SK-N-SH treated with all-trans-retinoic acid at 6 μM for 48 hours (cell line): ENCODE measurements around the gene PNMA1.

Source experiments
- ARNTL ChIP-seq: fragments of 450-650 bp; formaldehyde crosslinking; IDR thresholded peaks from 2 replicates; pipeline ENCODE4 v1.5.0; 2020; ENCODE audit warnings: low read depth, mild to moderate bottlenecking, moderate library complexity, borderline replicate concordance
- BACH2 ChIP-seq: fragments of 250-450 bp; sonication (Bioruptor Pico); IDR thresholded peaks from 2 replicates; pipeline ENCODE4 v1.9.0; 2021; ENCODE audit warnings: mild to moderate bottlenecking, borderline replicate concordance
- GLIS3 ChIP-seq: fragments of 250-450 bp; sonication (Bioruptor Pico); IDR thresholded peaks from 2 replicates; pipeline ENCODE4 v1.5.0; 2020; ENCODE audit warnings: mild to moderate bottlenecking, moderate library complexity
- OSR1 ChIP-seq: fragments of 250-450 bp; sonication (Bioruptor Pico); IDR thresholded peaks from 2 replicates; pipeline ENCODE4 v1.8.0; 2022; ENCODE audit warnings: moderate library complexity, mild to moderate bottlenecking, inconsistent platforms
- TOX ChIP-seq: fragments of 250-450 bp; sonication (Bioruptor Pico); IDR thresholded peaks from 2 replicates; pipeline ENCODE4 v1.8.0; 2021; ENCODE audit warnings: mild to moderate bottlenecking, moderate library complexity, borderline replicate concordance
- ZNF565 ChIP-seq: fragments of 450-650 bp; formaldehyde crosslinking; conservative IDR thresholded peaks from 2 replicates; pipeline ENCODE4 v1.5.0; 2020; ENCODE audit warnings: low read depth, mild to moderate bottlenecking, moderate library complexity
- ZNF8 ChIP-seq: fragments of 450-650 bp; formaldehyde crosslinking; IDR thresholded peaks from 2 replicates; pipeline ENCODE4 v1.5.0; 2020; ENCODE audit warnings: mild to moderate bottlenecking, moderate library complexity
- TF ChIP-seq, protein P1 (sequence below): fragments of 250-450 bp; sonication (Bioruptor Pico); IDR thresholded peaks from 2 replicates; pipeline ENCODE4 v1.8.0; 2020; ENCODE audit warnings: mild to moderate bottlenecking, moderate library complexity, borderline replicate concordance
- TF ChIP-seq, protein P2 (sequence below): fragments of 250-450 bp; sonication (Bioruptor Pico); IDR thresholded peaks from 2 replicates; pipeline ENCODE4 v1.5.1; 2021; ENCODE audit warnings: mild to moderate bottlenecking, moderate library complexity

DNA sequence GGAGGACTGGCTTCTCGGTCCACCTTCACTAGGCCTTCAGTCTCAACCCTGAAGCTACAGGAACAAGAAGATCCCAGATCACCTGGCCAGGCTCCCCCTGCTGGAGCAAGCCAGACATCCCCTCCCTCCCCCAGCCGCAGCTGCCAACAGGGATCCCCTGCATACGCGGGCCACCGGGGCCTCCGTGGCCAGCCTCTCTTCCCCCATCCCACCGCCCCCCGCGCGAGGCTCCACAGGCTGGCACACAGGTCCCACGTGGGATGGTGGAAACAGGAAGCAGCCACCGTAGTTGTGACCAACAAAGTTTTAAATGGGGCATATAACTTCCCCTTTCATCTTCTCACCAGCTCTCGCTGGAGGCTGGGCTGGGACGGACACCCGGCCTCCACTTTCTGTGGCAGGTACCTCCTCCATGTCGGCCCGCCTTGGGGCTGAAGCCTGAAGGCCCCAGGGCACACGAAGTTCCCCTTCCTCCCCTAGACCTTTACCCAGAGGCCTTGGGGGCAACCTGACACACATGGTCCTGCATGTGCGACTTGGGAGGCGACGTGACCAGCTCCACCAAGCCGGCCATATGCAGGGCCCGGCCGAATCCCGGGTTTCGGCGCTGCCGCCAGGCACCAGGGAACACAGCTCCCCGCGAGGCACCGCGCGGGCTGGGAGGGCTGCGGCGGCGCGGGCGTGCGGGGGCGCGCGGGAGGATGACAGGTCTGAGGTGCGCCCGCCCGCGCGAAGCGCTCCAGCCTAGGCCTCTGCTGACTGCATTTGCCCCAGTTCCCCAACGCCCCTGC lies 44.4 kb upstream of the PNMA1 start:
- TF ChIP-seq ARNTL (CRISPR knock-in tag) = no peak
- TF ChIP-seq, protein P1, sequence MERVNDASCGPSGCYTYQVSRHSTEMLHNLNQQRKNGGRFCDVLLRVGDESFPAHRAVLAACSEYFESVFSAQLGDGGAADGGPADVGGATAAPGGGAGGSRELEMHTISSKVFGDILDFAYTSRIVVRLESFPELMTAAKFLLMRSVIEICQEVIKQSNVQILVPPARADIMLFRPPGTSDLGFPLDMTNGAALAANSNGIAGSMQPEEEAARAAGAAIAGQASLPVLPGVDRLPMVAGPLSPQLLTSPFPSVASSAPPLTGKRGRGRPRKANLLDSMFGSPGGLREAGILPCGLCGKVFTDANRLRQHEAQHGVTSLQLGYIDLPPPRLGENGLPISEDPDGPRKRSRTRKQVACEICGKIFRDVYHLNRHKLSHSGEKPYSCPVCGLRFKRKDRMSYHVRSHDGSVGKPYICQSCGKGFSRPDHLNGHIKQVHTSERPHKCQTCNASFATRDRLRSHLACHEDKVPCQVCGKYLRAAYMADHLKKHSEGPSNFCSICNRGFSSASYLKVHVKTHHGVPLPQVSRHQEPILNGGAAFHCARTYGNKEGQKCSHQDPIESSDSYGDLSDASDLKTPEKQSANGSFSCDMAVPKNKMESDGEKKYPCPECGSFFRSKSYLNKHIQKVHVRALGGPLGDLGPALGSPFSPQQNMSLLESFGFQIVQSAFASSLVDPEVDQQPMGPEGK (CRISPR knock-in tag) = no peak
- no peak for TF ChIP-seq ZNF8 (CRISPR knock-in tag)
- TF ChIP-seq OSR1 (CRISPR knock-in tag) = no peak
- TF ChIP-seq, protein P2, sequence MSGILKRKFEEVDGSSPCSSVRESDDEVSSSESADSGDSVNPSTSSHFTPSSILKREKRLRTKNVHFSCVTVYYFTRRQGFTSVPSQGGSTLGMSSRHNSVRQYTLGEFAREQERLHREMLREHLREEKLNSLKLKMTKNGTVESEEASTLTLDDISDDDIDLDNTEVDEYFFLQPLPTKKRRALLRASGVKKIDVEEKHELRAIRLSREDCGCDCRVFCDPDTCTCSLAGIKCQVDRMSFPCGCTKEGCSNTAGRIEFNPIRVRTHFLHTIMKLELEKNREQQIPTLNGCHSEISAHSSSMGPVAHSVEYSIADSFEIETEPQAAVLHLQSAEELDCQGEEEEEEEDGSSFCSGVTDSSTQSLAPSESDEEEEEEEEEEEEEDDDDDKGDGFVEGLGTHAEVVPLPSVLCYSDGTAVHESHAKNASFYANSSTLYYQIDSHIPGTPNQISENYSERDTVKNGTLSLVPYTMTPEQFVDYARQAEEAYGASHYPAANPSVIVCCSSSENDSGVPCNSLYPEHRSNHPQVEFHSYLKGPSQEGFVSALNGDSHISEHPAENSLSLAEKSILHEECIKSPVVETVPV (CRISPR knock-in tag) = no peak
- TF ChIP-seq BACH2 (CRISPR knock-in tag) = no peak
- no peak for TF ChIP-seq TOX (CRISPR knock-in tag)
- TF ChIP-seq GLIS3 (CRISPR knock-in tag) = no peak
- no peak for TF ChIP-seq ZNF565
